DOHH2 (cell line): Measurements from ENCODE around the gene PLEKHG5.

ENCODE experiments used
- CTCF ChIP-seq: fragments of 200-600 bp; sonication (generic); IDR thresholded peaks from one replicate; pipeline ENCODE4 v1.5.1; 2014; ENCODE audit warnings: antibody characterized with exemption, mild to moderate bottlenecking, low read depth, low read length; ENCODE audit not compliant: poor library complexity, severe bottlenecking
- EZH2phosphoT487 ChIP-seq: fragments of 200-600 bp; sonication (generic); IDR thresholded peaks from 2 replicates; pipeline ENCODE4 v1.6.1; 2017; ENCODE audit warnings: borderline replicate concordance, mild to moderate bottlenecking, antibody characterized with exemption, low read length, moderate library complexity, mixed read lengths

- TF ChIP-seq CTCF (no peak), EZH2phosphoT487 (no peak)
Observed at GRCh38 chr1:6495540-6496364, 4.3 kb upstream of the PLEKHG5 start.
